DOHH2 (cell line): ENCODE results near the gene STAT5B.

ENCODE experiments used
- EZH2phosphoT487 ChIP-seq: fragments of 200-600 bp; sonication (generic); IDR thresholded peaks from 2 replicates; pipeline ENCODE4 v1.6.1; 2017; ENCODE audit warnings: borderline replicate concordance, mild to moderate bottlenecking, antibody characterized with exemption, low read length, moderate library complexity, mixed read lengths
- TF ChIP-seq, protein P1 (sequence below): fragments of 200-600 bp; sonication (generic); IDR thresholded peaks from one replicate; pipeline ENCODE4 v1.5.1; 2014; ENCODE audit warnings: antibody characterized with exemption, mild to moderate bottlenecking, low read depth, low read length; ENCODE audit not compliant: poor library complexity, severe bottlenecking

DNA sequence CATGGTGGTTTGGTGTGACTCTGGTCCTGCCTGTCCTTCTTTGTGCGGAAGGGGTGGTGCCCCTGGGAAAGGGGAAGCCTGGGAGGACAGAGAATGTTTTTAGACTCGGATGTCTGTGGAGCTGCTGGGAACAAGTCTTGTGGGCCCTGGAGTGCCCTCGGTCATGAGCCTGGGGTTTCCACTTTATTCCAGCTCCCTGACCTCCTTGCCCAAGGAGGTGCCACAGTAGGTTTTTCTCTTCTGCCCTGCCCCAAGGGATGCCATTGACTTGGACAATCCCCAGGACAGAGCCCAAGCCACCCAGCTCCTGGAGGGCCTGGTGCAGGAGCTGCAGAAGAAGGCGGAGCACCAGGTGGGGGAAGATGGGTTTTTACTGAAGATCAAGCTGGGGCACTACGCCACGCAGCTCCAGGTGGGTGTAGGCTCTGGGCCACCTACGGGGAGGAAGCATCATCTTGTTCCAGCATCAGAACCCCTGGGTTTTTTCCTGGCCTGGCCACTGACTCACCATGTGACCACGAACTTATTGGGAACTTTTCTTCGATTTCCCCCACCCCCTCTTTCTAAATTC lies 13.5 kb upstream of the STAT5B start:
- TF ChIP-seq, protein P1, sequence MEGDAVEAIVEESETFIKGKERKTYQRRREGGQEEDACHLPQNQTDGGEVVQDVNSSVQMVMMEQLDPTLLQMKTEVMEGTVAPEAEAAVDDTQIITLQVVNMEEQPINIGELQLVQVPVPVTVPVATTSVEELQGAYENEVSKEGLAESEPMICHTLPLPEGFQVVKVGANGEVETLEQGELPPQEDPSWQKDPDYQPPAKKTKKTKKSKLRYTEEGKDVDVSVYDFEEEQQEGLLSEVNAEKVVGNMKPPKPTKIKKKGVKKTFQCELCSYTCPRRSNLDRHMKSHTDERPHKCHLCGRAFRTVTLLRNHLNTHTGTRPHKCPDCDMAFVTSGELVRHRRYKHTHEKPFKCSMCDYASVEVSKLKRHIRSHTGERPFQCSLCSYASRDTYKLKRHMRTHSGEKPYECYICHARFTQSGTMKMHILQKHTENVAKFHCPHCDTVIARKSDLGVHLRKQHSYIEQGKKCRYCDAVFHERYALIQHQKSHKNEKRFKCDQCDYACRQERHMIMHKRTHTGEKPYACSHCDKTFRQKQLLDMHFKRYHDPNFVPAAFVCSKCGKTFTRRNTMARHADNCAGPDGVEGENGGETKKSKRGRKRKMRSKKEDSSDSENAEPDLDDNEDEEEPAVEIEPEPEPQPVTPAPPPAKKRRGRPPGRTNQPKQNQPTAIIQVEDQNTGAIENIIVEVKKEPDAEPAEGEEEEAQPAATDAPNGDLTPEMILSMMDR = no peak
- TF ChIP-seq EZH2phosphoT487 = no peak
